Endothelial cell of umbilical vein (primary cell): ENCODE data around the gene RAB8B. TPM values are rescaled to one million over a fixed set of nuclear protein-coding genes. Genes with fewer than 3 reads are reported as not detected.

Source experiments
- BruUV-seq: library from RNA; stranded (reverse); fragments of 400-500 nt; replicated peaks from 2 replicates; lab custom pipeline; 2021; lab: Mats Ljungman, UMichigan
- CTCF ChIA-PET: fragments of 300-600, 350-600 bp; sonication (Branson Sonifier 250); formaldehyde crosslinking; loops from one replicate; lab custom pipeline; 2021; ENCODE audit warnings: antibody characterized with exemption, inconsistent platforms; lab: Charles Lee
- POLR2A ChIA-PET: fragments of 300-600, 350-600 bp; sonication (Branson Sonifier 250); formaldehyde crosslinking; loops from one replicate; lab custom pipeline; 2021; ENCODE audit warnings: antibody characterized with exemption, inconsistent platforms; lab: Charles Lee
- DNase-seq: peaks from one replicate; pipeline ENCODE4 v3.0.0-alpha.2; 2011; ENCODE audit warnings: low read depth, low spot score
- FAIRE-seq: peaks from 2 replicates; lab custom pipeline; 2011; peaks lifted over from hg19 to GRCh38; lab: Jason Lieb, UNC
- H2AFZ ChIP-seq: 2 replicates; pipeline ENCODE4 v1.6.0; 2012; ENCODE audit warnings: low read depth, low read length, control low read depth, inconsistent platforms
- H3K27ac ChIP-seq: 2 replicates; pipeline ENCODE4 v1.5.1; 2011; ENCODE audit warnings: low read depth, mild to moderate bottlenecking, control low read depth, low read length, moderate library complexity; ENCODE audit not compliant: insufficient read depth
- H3K27me3 ChIP-seq, 2 experiments: 2 replicates each; pipeline versions ENCODE4 v1.6.0 to v1.6.1; 2011; ENCODE audit warnings: low read length in 2 of 2, mixed read lengths in 1 of 2; ENCODE audit not compliant: control insufficient read depth in 2 of 2, insufficient read depth in 2 of 2
- H3K36me3 ChIP-seq, 2 experiments: 2 replicates in 1 of 2; 3 replicates in 1 of 2; pipeline ENCODE4 v1.5.1; 2011; ENCODE audit warnings: low read length in 2 of 2, mild to moderate bottlenecking in 1 of 2, moderate library complexity in 1 of 2; ENCODE audit not compliant: control insufficient read depth in 2 of 2, insufficient read depth in 2 of 2; ENCODE audit errors: extremely low read depth in 1 of 2
- H3K4me1 ChIP-seq: 3 replicates; pipeline ENCODE4 v1.5.1; 2011; ENCODE audit warnings: mild to moderate bottlenecking, low read length; ENCODE audit not compliant: control insufficient read depth, insufficient read depth; ENCODE audit errors: extremely low read depth
- H3K4me2 ChIP-seq: 2 replicates; pipeline ENCODE4 v1.6.1; 2011; ENCODE audit warnings: low read length, control low read depth, mixed read lengths; ENCODE audit not compliant: insufficient read depth
- H3K4me3 ChIP-seq, 3 experiments: fragments of 200-600 bp in 1 of 3; sonication (generic), shearing (Covaris generic) in 1 of 3; replicated peaks in 1 of 3; 2 replicates each; pipeline ENCODE4 v1.5.1; 2011 to 2016; ENCODE audit warnings: control low read depth in 3 of 3, low read length in 3 of 3, mild to moderate bottlenecking in 2 of 3, inconsistent platforms in 1 of 3, low read depth in 1 of 3, moderate library complexity in 1 of 3; ENCODE audit not compliant: insufficient read depth in 1 of 3
- H3K79me2 ChIP-seq: 2 replicates; pipeline ENCODE4 v1.6.0; 2012; ENCODE audit warnings: low read length, inconsistent platforms; ENCODE audit not compliant: control insufficient read depth, insufficient read depth
- H3K9ac ChIP-seq: replicated peaks from 2 replicates; pipeline ENCODE3; 2011; ENCODE audit warnings: low read length, control low read depth; ENCODE audit not compliant: insufficient read depth; ENCODE audit errors: extremely low read depth
- H3K9me1 ChIP-seq: replicated peaks from 3 replicates; pipeline ENCODE4 v1.6.0; 2011; ENCODE audit warnings: mild to moderate bottlenecking, low read length; ENCODE audit not compliant: control insufficient read depth, insufficient read depth; ENCODE audit errors: extremely low read depth
- H3K9me3 ChIP-seq: replicated peaks from 2 replicates; pipeline ENCODE4 v1.5.1; 2012; ENCODE audit warnings: low read length, inconsistent platforms; ENCODE audit not compliant: control insufficient read depth, insufficient read depth
- H4K20me1 ChIP-seq: replicated peaks from 2 replicates; pipeline ENCODE3; 2011; ENCODE audit warnings: mild to moderate bottlenecking, low read length; ENCODE audit not compliant: control insufficient read depth, insufficient read depth; ENCODE audit errors: extremely low read depth
- EZH2 ChIP-seq: IDR thresholded peaks from 2 replicates; pipeline ENCODE4 v1.6.1; 2012; ENCODE audit warnings: borderline replicate concordance, low read depth, mild to moderate bottlenecking, moderate library complexity, low read length, inconsistent platforms; ENCODE audit not compliant: severe bottlenecking
- FOS ChIP-seq: IDR thresholded peaks from 2 replicates; pipeline ENCODE4 v1.6.1; 2011; ENCODE audit warnings: mild to moderate bottlenecking, low read length, moderate library complexity, borderline replicate concordance; ENCODE audit not compliant: insufficient read depth
- GATA2 ChIP-seq: IDR thresholded peaks from 2 replicates; pipeline ENCODE4 v1.7.0; 2011; ENCODE audit warnings: low read depth, mild to moderate bottlenecking, moderate library complexity, mixed read lengths, low read length; ENCODE audit not compliant: insufficient read length, insufficient read depth
- JUN ChIP-seq: IDR thresholded peaks from 2 replicates; pipeline ENCODE4 v1.6.1; 2011; ENCODE audit warnings: borderline replicate concordance, low read depth; ENCODE audit not compliant: insufficient read length, insufficient read depth
- MYC ChIP-seq: IDR thresholded peaks from one replicate; pipeline ENCODE4 v1.6.1; 2011; ENCODE audit warnings: mild to moderate bottlenecking, low read depth, low read length
- POLR2A ChIP-seq: IDR thresholded peaks from 2 replicates; pipeline ENCODE4 v1.6.1; 2012; ENCODE audit warnings: low read depth, mild to moderate bottlenecking, control low read depth, low read length
- POLR2AphosphoS5 ChIP-seq: IDR thresholded peaks from 2 replicates; pipeline ENCODE4 v1.6.1; 2012; ENCODE audit warnings: low read depth, mild to moderate bottlenecking, control low read depth, low read length, moderate library complexity; ENCODE audit not compliant: insufficient read depth
- dilution Hi-C: fragments of 300-500 bp; cut with MboI; formaldehyde crosslinking; loops from one replicate; pipeline ENCODE4 v1.15.0; 2019; ENCODE audit warnings: low sequenced_read_pairs; ENCODE audit not compliant: extremely low pct_ligation_motif_present
- intact Hi-C: fragments of 100-400 bp; cut with micrococcal nuclease; formaldehyde crosslinking; loops from one replicate; pipeline ENCODE4 v1.10.0; 2022
- polyA plus RNA-seq, 4 experiments: library from polyadenylated mRNA; depleted of rRNA in 3 of 4; stranded (reverse) in 3 of 4; unstranded in 1 of 4; fragments of >200 nt; gene quantifications; 2 replicates each; pipeline versions ENCODE4 v1.2.1 to v1.2.3, GENCODE V29; 2011 to 2012; ENCODE audit warnings: missing spikeins in 1 of 4
- total RNA-seq: library from RNA; stranded (reverse); gene quantifications from 2 replicates; pipeline ENCODE4 v1.2.3, GENCODE V29; 2021
- TF ChIP-seq, protein P1 (sequence below): IDR thresholded peaks from 2 replicates; pipeline ENCODE4 v1.6.1; 2011; ENCODE audit not compliant: insufficient read depth, insufficient read length
- TF ChIP-seq, protein P2 (sequence below), 2 donors: IDR thresholded peaks; 1 replicate in 1 of 2; 2 replicates in 1 of 2; pipeline ENCODE4 v1.5.1; 2011; ENCODE audit warnings: low read length in 2 of 2, mild to moderate bottlenecking in 2 of 2, moderate library complexity in 2 of 2, control low read depth in 1 of 2, inconsistent platforms in 1 of 2, low read depth in 1 of 2; ENCODE audit not compliant: insufficient read depth in 1 of 2; ENCODE audit errors: extremely low read depth in 1 of 2

RAB8B gene
- total and polyA plus RNA-seq, 2 donors (not counting 3 experiments of a cell fraction or from before 2014, with no cell fraction given) = 10.4 to 52.5 TPM

DNA sequence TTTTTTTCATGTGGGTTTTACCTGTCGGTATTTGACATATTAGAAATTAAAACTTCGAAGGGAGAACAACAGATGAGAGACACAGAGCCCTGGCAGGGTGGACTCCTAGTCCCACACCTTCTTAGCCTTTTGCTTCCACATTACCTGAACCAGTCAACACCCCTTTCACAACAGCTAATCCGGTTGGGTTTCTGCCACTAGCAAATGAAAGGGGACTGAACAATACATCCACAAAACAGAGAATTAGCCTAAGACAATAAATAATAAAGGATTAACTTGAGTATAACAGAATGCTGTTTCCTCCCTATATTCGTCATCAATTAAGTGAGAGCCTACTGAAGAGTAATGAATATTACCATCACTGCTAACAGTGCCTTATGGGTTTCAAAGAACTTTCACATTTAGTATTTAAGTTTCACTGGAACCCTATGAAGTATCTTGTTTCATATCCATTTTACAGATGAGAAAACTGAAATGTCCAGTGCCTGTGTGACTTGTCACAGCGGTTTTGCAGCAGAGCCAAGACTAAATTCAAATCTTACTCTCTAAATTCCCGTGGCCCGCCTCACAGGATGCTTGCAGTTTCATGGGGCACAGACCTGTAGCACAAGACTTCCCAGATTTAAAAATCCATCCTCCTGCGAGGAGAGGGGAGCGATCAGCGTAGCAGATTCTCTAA, 1.0 kb upstream of the RAB8B start:
- no peak for FAIRE-seq
- Histone ChIP-seq H2AFZ (peak overlapping the region; percentile 99), H3K36me3 (no peaks in the 10 kb centered on the region), H3K27me3 (no peaks in the 10 kb centered on the region), H3K4me3 (peak overlapping the region; percentile 44 to 72 (median 58)), H4K20me1 (peaks cover 2% of the 10 kb centered on the region), H3K27ac (no peak overlapping the region), H3K79me2 (peaks cover 40% of the 10 kb centered on the region), H3K9me1 (no peaks in the 10 kb centered on the region), H3K4me2 (peak overlapping the region; percentile 87), H3K9me3 (no peaks in the 10 kb centered on the region), H3K4me1 (peaks cover 22% of the 10 kb centered on the region), H3K9ac (peak overlapping the region; percentile 52)
- dilution Hi-C loops (no loop called here), intact Hi-C loops (loop anchor here (2.0 kb wide), 1 partner anchor 140 kb away; no protein-coding TSS in a partner anchor)
- DNase-seq = no peak
- TF ChIP-seq, protein P1, sequence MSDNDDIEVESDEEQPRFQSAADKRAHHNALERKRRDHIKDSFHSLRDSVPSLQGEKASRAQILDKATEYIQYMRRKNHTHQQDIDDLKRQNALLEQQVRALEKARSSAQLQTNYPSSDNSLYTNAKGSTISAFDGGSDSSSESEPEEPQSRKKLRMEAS = no peak
- TF ChIP-seq POLR2AphosphoS5 (no peak), EZH2 (no peak), FOS (no peak), JUN (no peak), MYC (no peak), GATA2 (no peak), POLR2A (no peak)
- TF ChIP-seq, protein P2, sequence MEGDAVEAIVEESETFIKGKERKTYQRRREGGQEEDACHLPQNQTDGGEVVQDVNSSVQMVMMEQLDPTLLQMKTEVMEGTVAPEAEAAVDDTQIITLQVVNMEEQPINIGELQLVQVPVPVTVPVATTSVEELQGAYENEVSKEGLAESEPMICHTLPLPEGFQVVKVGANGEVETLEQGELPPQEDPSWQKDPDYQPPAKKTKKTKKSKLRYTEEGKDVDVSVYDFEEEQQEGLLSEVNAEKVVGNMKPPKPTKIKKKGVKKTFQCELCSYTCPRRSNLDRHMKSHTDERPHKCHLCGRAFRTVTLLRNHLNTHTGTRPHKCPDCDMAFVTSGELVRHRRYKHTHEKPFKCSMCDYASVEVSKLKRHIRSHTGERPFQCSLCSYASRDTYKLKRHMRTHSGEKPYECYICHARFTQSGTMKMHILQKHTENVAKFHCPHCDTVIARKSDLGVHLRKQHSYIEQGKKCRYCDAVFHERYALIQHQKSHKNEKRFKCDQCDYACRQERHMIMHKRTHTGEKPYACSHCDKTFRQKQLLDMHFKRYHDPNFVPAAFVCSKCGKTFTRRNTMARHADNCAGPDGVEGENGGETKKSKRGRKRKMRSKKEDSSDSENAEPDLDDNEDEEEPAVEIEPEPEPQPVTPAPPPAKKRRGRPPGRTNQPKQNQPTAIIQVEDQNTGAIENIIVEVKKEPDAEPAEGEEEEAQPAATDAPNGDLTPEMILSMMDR (IDR thresholded peaks at IDR 0.05; ENCODE audit: extremely low read depth in 1 of 2, insufficient read depth in 1 of 2, low read depth in 1 of 2, low read length in 2 of 2) = no peak
- POLR2A ChIA-PET = interaction anchor here (0.6 to 1.3 kb wide), 2 partner anchors 31 to 90 kb away, joined by 3 to 5 read pairs; partner anchors contain the start of gene RPS27L
- no TSS peak for BruUV-seq
- CTCF ChIA-PET = interaction anchor here (0.8 to 1.2 kb wide), 3 partner anchors 25 to 40 kb away, joined by 4 read pairs; partner anchors contain the start of gene RPS27L
